Parathyroid adenoma (tissue), 2 donors: ENCODE measurements around the gene MYOF.

Source experiments
- H2AFZ ChIP-seq: fragments of 300-600 bp; sonication (generic); one replicate; pipeline ENCODE4 v1.7.0; 2017; ENCODE audit warnings: antibody characterized with exemption, mild to moderate bottlenecking
- H3K27ac ChIP-seq: fragments of 300-600 bp; sonication (generic); one replicate; pipeline ENCODE4 v1.7.0; 2017
- H3K27me3 ChIP-seq: fragments of 300-600 bp; sonication (generic); one replicate; pipeline ENCODE4 v1.7.0; 2017; ENCODE audit warnings: low read length; ENCODE audit not compliant: control insufficient read depth, insufficient read depth
- H3K36me3 ChIP-seq: fragments of 300-600 bp; sonication (generic); one replicate; pipeline ENCODE4 v1.7.0; 2017; ENCODE audit warnings: low read length; ENCODE audit not compliant: control insufficient read depth, insufficient read depth
- H3K4me1 ChIP-seq: fragments of 300-600 bp; sonication (generic); one replicate; pipeline ENCODE4 v1.7.0; 2017; ENCODE audit warnings: control low read depth
- H3K4me2 ChIP-seq: fragments of 300-600 bp; sonication (generic); one replicate; pipeline ENCODE4 v1.7.0; 2017; ENCODE audit warnings: low read length
- H3K4me3 ChIP-seq: fragments of 300-600 bp; sonication (generic); one replicate; pipeline ENCODE4 v1.7.0; 2017; ENCODE audit warnings: low read depth, low read length
- H3K79me2 ChIP-seq: fragments of 300-600 bp; sonication (generic); one replicate; pipeline ENCODE4 v1.7.0; 2017; ENCODE audit warnings: control low read depth
- H3K9ac ChIP-seq: fragments of 300-600 bp; sonication (generic); one replicate; pipeline ENCODE4 v1.7.0; 2017; ENCODE audit warnings: mild to moderate bottlenecking
- H3K9me3 ChIP-seq: fragments of 300-600 bp; sonication (generic); one replicate; pipeline ENCODE4 v1.7.0; 2017; ENCODE audit warnings: low read length; ENCODE audit not compliant: control insufficient read depth
- TF ChIP-seq, protein P1 (sequence below): fragments of 300-600 bp; sonication (generic); IDR thresholded peaks from one replicate; pipeline ENCODE4 v1.7.0; 2017; ENCODE audit warnings: antibody characterized with exemption, mild to moderate bottlenecking
- donor health status: primary hyperparathyroidism.

The MYOF gene

DNA sequence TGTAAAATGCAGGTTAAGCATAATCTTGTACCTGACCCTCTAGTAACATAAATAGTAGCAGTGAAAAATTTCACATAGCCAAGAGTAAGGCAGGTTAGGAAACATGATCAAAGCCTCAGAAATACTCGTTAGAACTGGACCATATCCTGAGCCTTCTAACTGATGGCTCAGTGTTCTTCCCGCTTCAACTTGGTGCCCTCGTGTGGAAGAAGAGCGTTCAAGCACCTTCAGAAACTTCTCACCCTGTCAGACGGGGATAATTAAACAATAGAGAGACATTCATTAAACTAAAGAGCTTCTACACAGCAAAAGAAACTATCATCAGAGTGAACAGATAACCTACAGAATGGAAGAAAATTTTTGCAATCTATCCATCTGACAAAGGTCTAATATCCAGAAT lies 124.5 kb downstream of the MYOF start:
- TF ChIP-seq, protein P1, sequence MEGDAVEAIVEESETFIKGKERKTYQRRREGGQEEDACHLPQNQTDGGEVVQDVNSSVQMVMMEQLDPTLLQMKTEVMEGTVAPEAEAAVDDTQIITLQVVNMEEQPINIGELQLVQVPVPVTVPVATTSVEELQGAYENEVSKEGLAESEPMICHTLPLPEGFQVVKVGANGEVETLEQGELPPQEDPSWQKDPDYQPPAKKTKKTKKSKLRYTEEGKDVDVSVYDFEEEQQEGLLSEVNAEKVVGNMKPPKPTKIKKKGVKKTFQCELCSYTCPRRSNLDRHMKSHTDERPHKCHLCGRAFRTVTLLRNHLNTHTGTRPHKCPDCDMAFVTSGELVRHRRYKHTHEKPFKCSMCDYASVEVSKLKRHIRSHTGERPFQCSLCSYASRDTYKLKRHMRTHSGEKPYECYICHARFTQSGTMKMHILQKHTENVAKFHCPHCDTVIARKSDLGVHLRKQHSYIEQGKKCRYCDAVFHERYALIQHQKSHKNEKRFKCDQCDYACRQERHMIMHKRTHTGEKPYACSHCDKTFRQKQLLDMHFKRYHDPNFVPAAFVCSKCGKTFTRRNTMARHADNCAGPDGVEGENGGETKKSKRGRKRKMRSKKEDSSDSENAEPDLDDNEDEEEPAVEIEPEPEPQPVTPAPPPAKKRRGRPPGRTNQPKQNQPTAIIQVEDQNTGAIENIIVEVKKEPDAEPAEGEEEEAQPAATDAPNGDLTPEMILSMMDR, result peak; percentile 32

DNA sequence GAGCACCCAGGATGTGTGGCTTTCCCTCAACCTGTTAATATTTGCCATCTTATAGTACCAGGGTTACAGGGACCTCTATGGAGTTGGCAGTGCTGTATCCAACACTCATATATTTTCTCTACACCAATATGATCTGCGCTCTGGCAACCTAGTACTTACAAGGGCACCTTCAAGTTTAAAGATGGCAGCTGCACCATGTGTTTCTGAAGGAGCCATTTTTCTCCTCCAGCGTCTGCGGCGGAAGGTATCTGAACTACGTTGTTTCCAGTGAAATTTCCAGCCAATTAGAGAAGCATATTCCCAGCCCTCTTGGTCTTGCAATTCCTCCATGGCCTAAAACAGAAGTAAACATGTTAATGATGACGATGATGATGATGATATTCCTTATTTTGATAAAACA lies 125.6 kb downstream of the MYOF start:
- no peaks in the 10 kb centered on the region for H3K9me3 ChIP-seq
- no peak overlapping the region for H2AFZ ChIP-seq
- no peaks in the 10 kb centered on the region for H3K79me2 ChIP-seq
- H3K36me3 ChIP-seq, result no peaks in the 10 kb centered on the region
- no peaks in the 10 kb centered on the region for H3K27me3 ChIP-seq
- H3K9ac ChIP-seq, result no peak overlapping the region
- no peaks in the 10 kb centered on the region for H3K4me1 ChIP-seq
- H3K4me2 ChIP-seq, result no peak overlapping the region
- H3K27ac ChIP-seq, result no peak overlapping the region
- TF ChIP-seq, protein P1, result no peak
- H3K4me3 ChIP-seq, result no peak overlapping the region

More for the DNA sequence above, 124.5 kb downstream of the MYOF start:
- Histone ChIP-seq H3K9me3 (no peaks in the 10 kb centered on the region), H3K79me2 (no peaks in the 10 kb centered on the region), H3K9ac (no peak overlapping the region), H3K4me3 (no peak overlapping the region), H3K36me3 (no peaks in the 10 kb centered on the region), H3K27ac (no peak overlapping the region), H3K4me1 (no peaks in the 10 kb centered on the region), H3K4me2 (no peak overlapping the region), H3K27me3 (no peaks in the 10 kb centered on the region), H2AFZ (no peak overlapping the region)

DNA sequence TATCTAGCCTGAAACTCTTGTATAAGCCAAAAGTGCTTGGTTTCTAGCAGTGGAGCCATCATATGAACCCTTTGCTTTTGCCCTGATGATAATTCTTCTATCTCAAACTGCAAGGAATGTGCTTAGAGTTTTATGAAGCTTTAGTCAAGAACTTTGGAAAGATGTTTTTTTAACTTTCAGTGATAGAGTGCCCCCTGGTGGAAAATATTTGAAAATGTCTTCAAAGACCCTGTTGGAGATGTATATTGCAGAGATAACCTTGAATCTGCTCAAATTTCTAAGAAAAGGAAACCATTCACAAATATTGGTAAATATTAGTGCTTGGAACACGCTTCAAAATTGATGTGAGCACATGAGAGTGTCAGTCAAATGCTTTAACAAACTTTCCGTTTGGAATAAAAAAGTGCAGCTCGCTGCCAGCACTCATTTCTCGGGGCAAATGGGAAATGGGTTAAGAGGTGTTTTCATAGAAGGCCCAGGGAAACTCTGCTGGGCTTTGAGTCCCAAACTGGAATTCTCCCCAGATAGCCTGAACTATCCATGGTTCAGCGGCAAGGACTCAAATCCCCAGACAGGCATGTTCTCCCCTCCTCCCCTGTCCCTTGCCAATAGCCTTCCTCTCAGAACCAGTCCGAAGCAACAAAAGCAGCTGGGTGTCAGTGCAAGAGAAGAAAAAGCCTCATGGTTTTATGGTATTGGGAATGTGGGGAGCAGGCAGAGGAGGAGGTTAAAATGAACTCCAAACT lies 129.3 kb downstream of the MYOF start:
- Histone ChIP-seq H3K4me2 (no peak overlapping the region), H3K36me3 (no peaks in the 10 kb centered on the region), H3K79me2 (no peaks in the 10 kb centered on the region), H3K27ac (no peak overlapping the region), H2AFZ (no peak overlapping the region), H3K9me3 (no peaks in the 10 kb centered on the region), H3K9ac (no peak overlapping the region), H3K4me1 (no peaks in the 10 kb centered on the region), H3K27me3 (no peaks in the 10 kb centered on the region), H3K4me3 (no peak overlapping the region)
- TF ChIP-seq, protein P1, result peak; percentile 72

DNA sequence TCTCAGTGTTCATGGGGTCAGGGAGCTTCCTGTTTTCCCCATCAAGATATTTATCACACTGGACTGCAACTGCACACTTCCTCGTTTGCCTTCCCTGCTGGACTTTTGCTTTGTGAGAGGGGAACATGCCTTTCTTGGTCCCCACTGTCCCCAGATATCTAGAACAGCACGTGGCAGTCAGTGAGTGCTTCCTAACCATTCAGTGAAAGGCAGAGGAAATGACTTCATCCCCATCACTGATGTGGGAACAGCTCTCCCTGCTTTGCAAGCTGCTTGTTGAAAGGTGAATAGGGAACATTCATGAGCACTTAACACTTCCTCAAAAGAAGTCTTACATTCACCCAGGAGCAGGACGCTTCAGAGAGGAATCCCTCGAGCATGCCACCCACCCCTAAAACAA lies 135.4 kb downstream of the MYOF start:
- TF ChIP-seq, protein P1, result no peak
- H3K4me1 ChIP-seq, result no peaks in the 10 kb centered on the region
- H2AFZ ChIP-seq, result no peak overlapping the region
- H3K9me3 ChIP-seq, result no peaks in the 10 kb centered on the region
- H3K4me2 ChIP-seq, result no peak overlapping the region
- H3K79me2 ChIP-seq, result no peaks in the 10 kb centered on the region
- no peak overlapping the region for H3K9ac ChIP-seq
- H3K27ac ChIP-seq, result no peak overlapping the region
- no peaks in the 10 kb centered on the region for H3K27me3 ChIP-seq
- no peaks in the 10 kb centered on the region for H3K36me3 ChIP-seq
- no peak overlapping the region for H3K4me3 ChIP-seq

DNA sequence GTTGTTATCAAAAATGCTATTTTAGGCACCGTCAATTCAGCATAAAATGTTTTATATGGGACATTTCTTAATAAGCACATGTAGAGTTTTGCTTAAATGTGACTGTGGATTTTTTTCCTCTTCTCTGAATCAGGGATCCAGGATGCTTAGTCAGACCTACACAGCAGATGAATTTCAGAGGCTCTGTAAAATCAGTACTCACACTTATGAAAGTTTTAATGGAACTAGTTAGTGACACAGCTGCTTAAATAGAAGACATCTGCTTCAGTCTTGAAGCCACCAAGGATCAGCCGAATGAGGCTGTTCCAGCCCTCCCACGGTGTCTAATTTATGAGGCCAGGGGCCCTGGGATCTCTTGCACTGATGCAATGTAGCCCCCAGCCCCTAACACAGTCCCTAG lies 136.0 kb downstream of the MYOF start:
- TF ChIP-seq, protein P1, result no peak

More for the DNA sequence above, 136.0 kb downstream of the MYOF start:
- H3K27ac ChIP-seq, result no peak overlapping the region
- H3K9ac ChIP-seq, result no peak overlapping the region
- H2AFZ ChIP-seq, result no peak overlapping the region
- no peaks in the 10 kb centered on the region for H3K79me2 ChIP-seq
- no peaks in the 10 kb centered on the region for H3K36me3 ChIP-seq
- H3K9me3 ChIP-seq, result no peaks in the 10 kb centered on the region
- no peaks in the 10 kb centered on the region for H3K4me1 ChIP-seq
- no peak overlapping the region for H3K4me3 ChIP-seq
- H3K27me3 ChIP-seq, result no peaks in the 10 kb centered on the region
- no peak overlapping the region for H3K4me2 ChIP-seq
